NCI-H446 (cell line): ENCODE measurements around the gene EXOC6B.

Experiments used
- DNase-seq, 2 experiments: peaks; one replicate each; lab custom pipeline; 2025; lab: John Stamatoyannopoulos, UW

The EXOC6B gene

DNA sequence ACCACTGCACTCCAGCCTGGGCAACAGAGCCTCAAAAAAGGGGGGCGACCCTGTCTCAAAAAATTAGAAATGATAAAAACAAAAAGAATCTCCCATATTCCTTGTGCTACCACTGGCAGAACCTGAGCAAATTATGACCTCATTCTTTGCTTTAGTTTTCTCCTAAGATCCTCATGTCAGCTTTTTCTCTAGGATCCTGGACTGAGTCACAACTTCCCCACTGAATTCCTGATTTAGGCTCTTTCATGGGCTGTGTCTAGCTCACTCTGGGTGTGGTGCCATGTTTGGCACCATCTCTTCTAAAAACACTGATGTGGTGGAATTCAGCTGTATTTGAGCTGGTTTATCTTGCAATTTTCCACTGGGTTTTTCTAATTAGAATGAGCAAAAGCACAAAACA lies 37.1 kb downstream of the EXOC6B start:
- DNase-seq = no peak

DNA sequence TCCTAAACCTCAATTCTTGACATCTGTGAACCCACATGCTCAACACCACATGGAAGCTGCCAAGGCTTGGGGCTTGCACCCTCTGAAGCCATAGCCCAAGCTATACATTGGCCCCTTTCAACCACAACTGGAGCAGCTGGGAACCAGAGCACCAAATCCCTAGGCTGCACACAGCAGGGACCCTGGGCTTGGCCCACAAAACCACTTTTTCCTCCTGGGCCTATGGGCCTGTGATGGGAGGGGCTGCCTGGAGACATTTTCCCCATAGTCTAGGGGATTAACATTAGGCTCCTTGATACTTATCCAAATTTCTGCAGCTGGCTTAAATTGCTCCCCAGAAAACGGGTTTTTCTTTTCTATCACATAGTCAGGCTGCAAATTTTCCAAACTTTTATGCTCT lies 40.3 kb downstream of the EXOC6B start:
- DNase-seq = no peak

GRCh38 chr2:72782520-72782919 lies 43.3 kb downstream of the EXOC6B start:
- no peak for DNase-seq

DNA sequence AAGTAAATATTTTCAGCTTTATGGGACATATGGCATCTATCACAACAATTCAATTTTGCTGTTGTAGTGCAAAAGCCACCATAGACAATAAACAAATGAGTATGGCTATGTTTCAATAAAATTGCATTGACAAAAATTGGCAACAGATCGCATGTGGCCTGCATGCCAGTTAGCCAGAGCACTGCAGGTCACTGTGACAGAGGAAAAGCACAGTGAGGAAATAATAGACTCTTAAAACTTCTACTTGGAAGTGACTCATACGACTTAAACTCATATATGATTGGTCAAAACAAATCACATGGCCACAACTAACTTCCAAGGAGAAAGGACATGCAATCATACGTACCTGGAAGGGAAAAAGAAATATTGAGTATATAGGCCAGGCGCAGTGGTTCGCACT lies 44.4 kb downstream of the EXOC6B start:
- no peak for DNase-seq

- peak in 1 of 2 experiments; percentile 44 for DNase-seq
These were observed 45.4 kb downstream of the EXOC6B start for GRCh38 chr2:72780477-72780876.

DNA sequence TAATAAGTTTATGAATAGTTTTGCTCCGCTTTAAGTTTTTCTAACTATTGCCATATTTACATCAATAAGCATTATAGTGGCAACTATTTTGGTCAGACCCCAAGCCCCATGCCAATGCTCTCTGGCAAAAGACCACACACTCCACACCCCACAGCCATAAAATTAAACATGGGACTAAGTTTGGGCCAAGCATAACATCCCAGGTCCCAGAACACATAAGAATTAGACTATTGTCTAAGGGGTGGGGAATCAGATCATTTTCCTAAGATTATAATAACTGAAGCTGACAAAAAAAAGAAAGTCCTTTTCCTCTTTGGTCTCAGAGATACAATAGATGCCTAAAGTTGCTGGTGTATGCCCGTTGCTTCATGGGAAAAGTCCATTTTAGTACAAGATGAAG lies 46.3 kb downstream of the EXOC6B start:
- no peak for DNase-seq

GRCh38 chr2:72778410-72778809 lies 47.4 kb downstream of the EXOC6B start:
- no peak for DNase-seq

GRCh38 chr2:72770879-72771461 lies 54.9 kb downstream of the EXOC6B start:
- peak; percentile 25 to 72 for DNase-seq

GRCh38 chr2:72765997-72766609 lies 59.7 kb downstream of the EXOC6B start:
- DNase-seq = no peak

DNA sequence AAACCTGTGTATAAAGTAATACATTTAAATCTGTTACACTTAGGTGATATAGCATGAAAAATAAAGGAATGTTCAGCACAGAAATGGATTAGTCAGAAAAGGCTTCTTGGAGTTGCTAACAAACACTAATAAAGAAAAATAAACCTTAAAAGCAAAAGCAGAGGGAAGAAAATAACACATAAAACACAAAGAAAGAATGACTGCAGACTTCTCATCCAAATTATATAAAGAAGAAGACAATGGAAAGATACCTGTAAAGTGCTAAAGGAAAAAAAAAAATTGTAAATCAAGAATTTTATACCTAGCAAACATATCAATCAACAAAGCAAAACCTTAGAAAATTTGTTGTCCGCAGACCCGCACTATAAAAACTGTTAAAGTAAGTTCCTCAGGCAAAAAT lies 63.6 kb downstream of the EXOC6B start:
- no peak for DNase-seq

GRCh38 chr2:72759755-72760154 lies 66.1 kb downstream of the EXOC6B start:
- no peak for DNase-seq

GRCh38 chr2:72757177-72757775 lies 68.6 kb downstream of the EXOC6B start:
- no peak for DNase-seq

DNA sequence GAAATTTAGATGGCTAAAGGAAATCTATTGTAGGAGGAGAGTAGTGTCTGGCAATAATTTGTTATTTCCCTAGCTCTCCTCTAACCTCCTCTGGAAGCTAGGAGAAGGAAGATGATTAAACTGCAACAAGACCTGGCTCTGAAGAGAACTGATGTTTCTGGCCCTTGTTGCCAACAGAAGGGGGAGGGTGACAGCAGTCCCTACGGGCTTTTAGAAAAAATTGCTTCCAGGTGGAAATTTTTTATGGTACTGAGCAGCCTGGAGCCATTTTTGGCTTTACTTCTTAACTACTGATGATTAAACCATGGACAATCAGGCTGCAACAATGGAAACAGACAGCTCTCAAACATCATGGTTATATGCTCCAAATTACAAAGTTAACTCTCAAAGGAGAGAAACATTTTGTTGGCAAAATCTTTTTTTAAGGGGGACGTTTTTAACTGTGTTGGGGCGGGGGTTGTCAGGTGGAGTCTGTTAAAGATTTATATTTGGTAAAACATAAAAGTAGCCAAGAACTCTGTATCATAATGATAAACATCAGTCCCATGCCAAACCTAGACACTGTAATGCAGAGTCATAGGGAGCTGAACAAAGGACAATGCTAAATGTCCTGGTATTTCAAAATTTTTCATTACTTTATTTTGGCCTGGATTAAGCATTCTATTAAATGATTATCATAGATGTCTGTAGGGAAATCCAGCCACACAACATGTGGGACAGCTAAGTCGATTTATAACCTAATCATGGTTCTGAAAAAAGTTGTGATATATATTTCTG lies 70.0 kb downstream of the EXOC6B start:
- peak in 1 of 2 experiments; percentile 3 for DNase-seq

DNA sequence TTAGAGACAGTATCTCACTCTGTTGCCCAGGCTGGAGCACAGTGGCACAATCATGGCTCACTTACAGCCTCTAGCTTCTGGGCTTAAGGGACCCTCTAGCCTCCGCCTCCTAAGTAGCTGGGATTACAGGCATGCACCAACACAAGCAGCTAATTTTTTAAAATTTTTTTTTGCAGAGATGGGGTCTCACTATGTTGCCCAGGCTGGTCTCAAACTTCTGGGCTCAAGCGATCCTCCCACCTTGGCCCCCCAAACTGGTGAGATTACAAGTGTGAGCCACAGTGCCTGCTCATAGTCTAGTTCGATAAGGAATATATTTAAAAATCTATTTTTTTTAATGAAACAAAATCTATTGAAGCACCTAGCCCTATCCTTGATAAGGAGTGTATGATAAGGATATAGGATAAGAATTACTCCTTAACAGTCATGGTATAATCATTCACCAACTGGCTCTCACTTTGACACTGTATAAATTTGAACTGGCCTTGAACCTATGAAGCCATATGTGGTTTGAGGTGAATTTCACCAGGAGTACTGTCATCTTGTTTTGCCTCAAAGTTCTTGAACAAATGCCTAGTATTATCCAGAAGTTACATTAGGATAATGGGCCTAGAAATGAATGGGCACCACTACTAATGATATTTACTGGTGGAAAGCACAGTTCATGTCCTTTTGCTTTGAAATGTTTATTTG lies 71.1 kb downstream of the EXOC6B start:
- DNase-seq = no peak

DNA sequence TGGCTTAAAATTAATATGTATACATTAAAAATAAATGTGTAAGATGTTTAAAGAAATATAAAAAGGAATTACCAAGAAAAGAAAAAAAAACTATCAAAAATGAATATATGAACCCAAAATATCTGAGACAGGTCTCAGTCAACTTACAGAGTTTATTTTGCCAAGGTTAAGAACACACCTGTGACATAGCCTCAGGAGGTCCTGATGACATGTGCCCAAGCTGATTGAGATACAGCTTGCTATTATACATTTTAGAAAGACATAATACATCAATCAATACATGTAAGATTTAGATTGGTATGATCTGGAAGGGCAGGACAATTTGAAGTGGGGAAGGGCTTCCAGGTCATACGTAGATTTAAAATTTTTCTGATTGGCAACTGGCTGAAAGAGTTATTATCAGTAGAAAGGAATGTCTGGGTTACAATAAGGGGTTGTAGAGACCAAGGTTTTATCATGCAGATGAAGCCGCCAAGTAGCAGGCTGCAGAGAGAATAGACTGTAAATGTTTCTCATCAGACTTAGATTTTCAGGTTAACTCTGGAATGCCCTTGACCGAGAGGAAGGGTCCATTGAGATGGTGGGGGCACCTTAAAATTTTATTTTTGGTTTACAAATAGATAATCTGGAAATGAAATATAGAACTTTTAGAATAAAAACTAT lies 74.7 kb downstream of the EXOC6B start:
- DNase-seq = no peak

DNA sequence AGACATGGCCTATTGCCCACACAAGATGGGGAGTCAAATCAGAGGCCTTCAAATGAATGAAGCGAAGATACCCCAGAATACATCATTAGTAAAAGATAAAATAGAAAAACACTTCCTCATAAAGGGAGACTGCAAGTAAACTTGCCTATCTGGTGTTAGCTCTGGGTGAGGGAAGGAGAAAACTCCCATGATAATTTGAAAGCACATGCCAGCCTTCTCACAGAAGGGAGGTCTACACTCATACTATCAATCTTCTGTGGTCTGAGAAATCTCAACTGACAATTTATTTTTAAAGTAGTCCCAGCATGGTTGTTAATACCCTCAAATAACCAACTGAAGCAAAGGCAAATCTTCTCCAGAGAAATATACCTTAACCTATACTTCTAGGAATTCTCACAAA lies 75.4 kb downstream of the EXOC6B start:
- no peak for DNase-seq

DNA sequence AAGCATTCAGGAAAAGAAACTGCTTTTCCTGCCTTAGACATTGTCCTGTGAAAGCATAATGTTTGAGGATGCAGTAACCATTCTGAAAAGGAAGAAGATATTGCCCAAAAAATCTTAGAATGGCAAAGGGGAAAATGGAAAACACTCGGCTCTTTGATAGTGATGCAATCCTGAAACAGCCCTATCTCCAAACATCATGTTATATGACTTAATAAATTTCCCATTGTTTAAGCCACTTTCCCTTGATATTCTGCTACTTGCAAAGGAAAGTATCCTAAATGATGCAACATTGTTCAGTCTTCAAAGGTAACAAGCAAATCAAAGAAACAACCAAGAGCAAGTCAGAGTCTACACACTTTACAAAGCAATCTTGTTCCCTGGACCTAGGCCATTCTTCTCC lies 78.5 kb downstream of the EXOC6B start:
- no peak for DNase-seq

GRCh38 chr2:72745679-72746368 lies 80.0 kb downstream of the EXOC6B start:
- DNase-seq = peak; percentile 29 to 66

DNA sequence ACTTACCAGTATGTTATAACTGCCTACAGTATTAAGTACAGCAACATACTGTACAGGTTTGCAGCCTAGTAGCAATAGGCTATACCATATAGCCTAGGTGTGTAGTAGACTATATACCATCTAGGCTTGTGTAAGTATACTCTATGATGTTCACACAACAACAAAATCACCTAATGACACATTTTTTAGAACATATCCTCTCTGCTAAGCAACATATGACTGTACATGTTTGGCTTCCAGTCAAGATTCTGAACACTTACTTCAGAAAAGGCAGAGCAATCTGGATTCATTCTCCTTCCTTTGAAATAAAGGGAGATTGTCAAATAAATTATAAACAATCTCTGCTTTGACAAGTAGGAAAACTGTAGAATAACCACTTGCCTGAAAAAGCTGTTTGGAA lies 81.8 kb downstream of the EXOC6B start:
- no peak for DNase-seq

DNA sequence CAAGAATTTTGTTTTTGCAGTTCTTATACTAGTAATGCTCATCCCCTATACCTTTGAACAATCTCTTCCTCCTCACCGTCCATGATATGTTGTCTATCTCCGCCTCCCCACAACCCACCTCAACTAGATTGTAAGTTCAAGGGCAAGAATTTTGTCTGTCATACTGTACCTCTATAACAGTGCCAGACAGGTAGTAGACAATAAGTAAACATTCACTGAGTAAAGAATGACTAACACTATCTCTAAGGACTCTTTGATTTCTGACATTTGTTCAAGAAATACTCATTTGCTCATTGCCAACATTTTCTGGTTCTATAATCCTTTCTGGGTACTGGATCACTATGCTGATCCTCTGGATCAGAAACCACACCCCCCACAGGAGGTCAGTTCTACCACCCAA lies 82.4 kb downstream of the EXOC6B start:
- no peak for DNase-seq

GRCh38 chr2:72738096-72738495 lies 87.7 kb downstream of the EXOC6B start:
- DNase-seq = no peak
